ENCODE results near the gene SUGCT. TPM values are rescaled to one million over a fixed set of nuclear protein-coding genes. Genes with fewer than 3 reads are reported as not detected.

The SUGCT gene
- total RNA-seq, 2 experiments from 2014 or later: not detected

DNA sequence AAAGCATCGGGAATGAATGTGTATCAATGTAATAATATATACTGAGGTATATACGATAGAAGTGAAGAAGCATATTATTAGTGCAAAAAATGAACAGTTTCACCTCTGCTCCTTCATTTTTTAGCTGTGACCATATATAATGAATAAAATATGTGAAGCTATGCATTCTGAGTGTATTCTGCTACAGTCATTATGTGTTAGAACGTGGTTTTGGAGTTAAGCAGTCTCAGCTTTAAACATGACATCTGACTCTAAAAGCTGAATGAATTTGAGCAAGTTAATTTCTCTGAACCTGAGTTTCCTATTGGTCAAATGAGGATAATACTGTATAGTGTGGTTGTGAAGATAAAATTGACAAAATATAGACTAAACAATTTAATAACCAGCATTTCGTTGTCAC lies 358.1 kb downstream of the SUGCT start:
- H4K20me1 ChIP-seq (ENCODE audit: insufficient read depth, low read length): no peaks in the 10 kb centered on the region
- no peaks in the 10 kb centered on the region for H3K36me3 ChIP-seq (ENCODE audit: insufficient read depth, low read length)
- no peaks in the 10 kb centered on the region for H3K79me2 ChIP-seq (ENCODE audit: insufficient read depth, low read depth, low read length)
- no peak for TF ChIP-seq EZH2phosphoT487 (IDR thresholded peaks at IDR 0.05; ENCODE audit: borderline replicate concordance, low read depth, low read length)
- TF ChIP-seq, protein P1, sequence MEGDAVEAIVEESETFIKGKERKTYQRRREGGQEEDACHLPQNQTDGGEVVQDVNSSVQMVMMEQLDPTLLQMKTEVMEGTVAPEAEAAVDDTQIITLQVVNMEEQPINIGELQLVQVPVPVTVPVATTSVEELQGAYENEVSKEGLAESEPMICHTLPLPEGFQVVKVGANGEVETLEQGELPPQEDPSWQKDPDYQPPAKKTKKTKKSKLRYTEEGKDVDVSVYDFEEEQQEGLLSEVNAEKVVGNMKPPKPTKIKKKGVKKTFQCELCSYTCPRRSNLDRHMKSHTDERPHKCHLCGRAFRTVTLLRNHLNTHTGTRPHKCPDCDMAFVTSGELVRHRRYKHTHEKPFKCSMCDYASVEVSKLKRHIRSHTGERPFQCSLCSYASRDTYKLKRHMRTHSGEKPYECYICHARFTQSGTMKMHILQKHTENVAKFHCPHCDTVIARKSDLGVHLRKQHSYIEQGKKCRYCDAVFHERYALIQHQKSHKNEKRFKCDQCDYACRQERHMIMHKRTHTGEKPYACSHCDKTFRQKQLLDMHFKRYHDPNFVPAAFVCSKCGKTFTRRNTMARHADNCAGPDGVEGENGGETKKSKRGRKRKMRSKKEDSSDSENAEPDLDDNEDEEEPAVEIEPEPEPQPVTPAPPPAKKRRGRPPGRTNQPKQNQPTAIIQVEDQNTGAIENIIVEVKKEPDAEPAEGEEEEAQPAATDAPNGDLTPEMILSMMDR (conservative IDR thresholded peaks at IDR 0.05; ENCODE audit: low read length): no peak
- DNase-seq (ENCODE audit: low spot score): no peak
- ChIA-PET CTCF (ENCODE audit: unreplicated experiment) (no interaction called here), POLR2A (no interaction called here)
- H2AFZ ChIP-seq (ENCODE audit: low read length): no peak overlapping the region
- H3K4me3 ChIP-seq (ENCODE audit: low read depth, low read length, poor library complexity, severe bottlenecking): no peak overlapping the region
- BruUV-seq (replicated peaks): no TSS peak
- no peak overlapping the region for H3K27ac ChIP-seq (ENCODE audit: low read depth, low read length, poor library complexity, severe bottlenecking)
- no peaks in the 10 kb centered on the region for H3K9me3 ChIP-seq (ENCODE audit: low read length)
- no peaks in the 10 kb centered on the region for H3K9me2 ChIP-seq (ENCODE audit: insufficient read depth, low read length)
- intact Hi-C loops (cut with micrococcal nuclease; ENCODE audit: unreplicated experiment): no loop called here
- no peak overlapping the region for H3K4me2 ChIP-seq (ENCODE audit: low read length)
- no peaks in the 10 kb centered on the region for H3K4me1 ChIP-seq (ENCODE audit: insufficient read depth, low read length, poor library complexity, severe bottlenecking)

DNA sequence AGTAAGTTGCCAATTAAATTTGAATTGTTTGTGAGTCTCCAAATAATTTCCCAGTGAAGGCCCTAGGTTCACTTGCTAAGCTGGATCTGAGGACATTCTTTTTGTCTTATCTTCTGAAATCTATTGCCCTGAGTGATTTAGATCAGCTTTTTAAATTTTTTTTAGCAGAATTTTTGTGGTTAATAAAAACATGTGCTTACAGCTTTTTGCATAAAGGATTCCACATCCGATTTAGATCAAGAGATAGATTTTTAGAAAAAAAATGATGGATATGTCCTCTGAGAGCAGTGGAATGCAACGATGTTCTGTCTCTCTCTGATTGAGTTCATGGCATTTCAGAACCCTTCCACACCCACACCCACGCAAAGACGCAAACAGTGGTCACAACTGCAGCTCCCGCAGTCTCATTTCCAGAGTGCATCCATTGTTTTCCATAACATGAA lies 358.8 kb downstream of the SUGCT start:
- POLR2A ChIA-PET: interaction anchor here (0.6 to 0.9 kb wide), 2 partner anchors 10 to 107 kb away, joined by 3 to 4 read pairs; no protein-coding TSS in a partner anchor
- Histone ChIP-seq H4K20me1 (ENCODE audit: insufficient read depth, low read length) (no peaks in the 10 kb centered on the region), H3K4me2 (ENCODE audit: low read length) (no peak overlapping the region), H3K27ac (ENCODE audit: low read depth, low read length, poor library complexity, severe bottlenecking) (no peak overlapping the region), H3K4me1 (ENCODE audit: insufficient read depth, low read length, poor library complexity, severe bottlenecking) (no peaks in the 10 kb centered on the region), H2AFZ (ENCODE audit: low read length) (no peak overlapping the region), H3K79me2 (ENCODE audit: insufficient read depth, low read depth, low read length) (no peaks in the 10 kb centered on the region), H3K9me2 (ENCODE audit: insufficient read depth, low read length) (no peaks in the 10 kb centered on the region), H3K4me3 (ENCODE audit: low read depth, low read length, poor library complexity, severe bottlenecking) (no peak overlapping the region), H3K9me3 (ENCODE audit: low read length) (no peaks in the 10 kb centered on the region), H3K36me3 (ENCODE audit: insufficient read depth, low read length) (no peaks in the 10 kb centered on the region)
- TF ChIP-seq EZH2phosphoT487 (IDR thresholded peaks at IDR 0.05; ENCODE audit: borderline replicate concordance, low read depth, low read length): no peak
- TF ChIP-seq, protein P1 (conservative IDR thresholded peaks at IDR 0.05; ENCODE audit: low read length): no peak
- CTCF ChIA-PET (ENCODE audit: unreplicated experiment): no interaction called here
- no TSS peak for BruUV-seq (replicated peaks)
- DNase-seq (ENCODE audit: low spot score): no peak
- intact Hi-C loops (cut with micrococcal nuclease; ENCODE audit: unreplicated experiment): no loop called here

DNA sequence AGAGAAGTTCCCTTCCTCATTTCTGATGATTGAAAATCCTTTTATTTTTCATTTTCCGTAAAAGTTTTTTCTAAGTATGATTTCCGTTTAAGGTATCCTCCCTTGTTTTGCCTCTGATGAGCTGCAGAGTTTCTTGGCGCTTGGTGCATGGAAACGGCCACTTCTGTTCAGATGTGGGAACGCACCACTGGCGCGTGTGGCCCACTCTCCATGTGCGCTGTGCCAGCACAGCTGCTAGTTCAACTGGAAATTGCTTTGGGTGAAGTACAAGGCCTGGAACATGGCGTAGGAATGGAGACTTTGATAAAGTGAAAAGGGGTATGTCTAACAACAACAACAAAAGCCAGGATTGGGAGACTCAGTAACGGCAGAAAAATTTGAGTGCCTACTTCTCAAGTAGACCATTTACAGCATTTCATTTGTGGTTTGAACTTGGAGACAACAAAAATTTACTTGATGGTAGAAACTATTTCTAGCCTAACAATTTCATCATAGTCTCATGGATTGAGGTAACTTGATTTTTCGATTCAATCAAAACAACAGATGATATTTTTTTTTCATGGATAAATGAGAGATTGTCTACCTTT lies 364.2 kb downstream of the SUGCT start:
- Histone ChIP-seq H3K79me2 (ENCODE audit: insufficient read depth, low read depth, low read length) (no peaks in the 10 kb centered on the region), H3K4me1 (ENCODE audit: insufficient read depth, low read length, poor library complexity, severe bottlenecking) (no peaks in the 10 kb centered on the region), H3K9me3 (ENCODE audit: low read length) (no peaks in the 10 kb centered on the region), H3K36me3 (ENCODE audit: insufficient read depth, low read length) (no peaks in the 10 kb centered on the region), H4K20me1 (ENCODE audit: insufficient read depth, low read length) (no peaks in the 10 kb centered on the region), H3K4me3 (ENCODE audit: low read depth, low read length, poor library complexity, severe bottlenecking) (no peak overlapping the region), H2AFZ (ENCODE audit: low read length) (no peak overlapping the region), H3K9me2 (ENCODE audit: insufficient read depth, low read length) (no peaks in the 10 kb centered on the region), H3K4me2 (ENCODE audit: low read length) (no peak overlapping the region), H3K27ac (ENCODE audit: low read depth, low read length, poor library complexity, severe bottlenecking) (no peak overlapping the region)
- DNase-seq (ENCODE audit: low spot score): no peak
- POLR2A ChIA-PET: no interaction called here
- CTCF ChIA-PET (ENCODE audit: unreplicated experiment): no interaction called here
- intact Hi-C loops (cut with micrococcal nuclease; ENCODE audit: unreplicated experiment): no loop called here
- BruUV-seq (replicated peaks): no TSS peak
- TF ChIP-seq EZH2phosphoT487 (IDR thresholded peaks at IDR 0.05; ENCODE audit: borderline replicate concordance, low read depth, low read length): no peak
- TF ChIP-seq, protein P1 (conservative IDR thresholded peaks at IDR 0.05; ENCODE audit: low read length): no peak

Measured in OCI-LY7 (cell line).